Ammon's horn (tissue), 1 donor: ENCODE data around the gene ZSCAN16.

ENCODE experiments used
- DNase-seq: peaks from one replicate; pipeline ENCODE4 v3.0.0-alpha.2; 2016; ENCODE audit warnings: low spot score

Gene ZSCAN16

DNA sequence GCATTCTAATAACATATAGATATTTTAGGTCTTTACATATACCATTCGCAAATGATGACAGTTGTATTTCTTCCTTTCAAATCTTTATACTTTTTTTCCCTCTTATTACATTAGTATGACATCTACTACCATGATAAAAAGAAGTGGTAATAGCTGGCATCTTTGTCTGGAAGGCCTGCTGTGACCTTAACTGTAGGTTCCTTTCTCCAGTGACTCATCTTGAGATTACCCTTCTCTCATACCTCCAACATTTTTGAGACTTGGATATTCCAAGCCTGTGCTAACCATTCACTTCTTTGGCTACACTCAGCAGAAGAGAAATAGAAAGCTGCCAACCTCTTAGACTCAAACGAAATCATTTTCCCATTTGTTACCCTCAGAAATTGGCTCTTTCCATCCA, 47.6 kb downstream of the ZSCAN16 start:
- no peak for DNase-seq

- DNase-seq, result no peak
These were observed 52.0 kb downstream of the ZSCAN16 start for GRCh38 chr6:28176373-28176772.
